ENCODE results near the gene CPM. TPM values are rescaled to one million over a fixed set of nuclear protein-coding genes. Genes with fewer than 3 reads are reported as not detected.

Gene CPM
- total RNA-seq, 4 donors from 2014 or later: 25.7 to 60.4 (median 43.2) TPM

DNA sequence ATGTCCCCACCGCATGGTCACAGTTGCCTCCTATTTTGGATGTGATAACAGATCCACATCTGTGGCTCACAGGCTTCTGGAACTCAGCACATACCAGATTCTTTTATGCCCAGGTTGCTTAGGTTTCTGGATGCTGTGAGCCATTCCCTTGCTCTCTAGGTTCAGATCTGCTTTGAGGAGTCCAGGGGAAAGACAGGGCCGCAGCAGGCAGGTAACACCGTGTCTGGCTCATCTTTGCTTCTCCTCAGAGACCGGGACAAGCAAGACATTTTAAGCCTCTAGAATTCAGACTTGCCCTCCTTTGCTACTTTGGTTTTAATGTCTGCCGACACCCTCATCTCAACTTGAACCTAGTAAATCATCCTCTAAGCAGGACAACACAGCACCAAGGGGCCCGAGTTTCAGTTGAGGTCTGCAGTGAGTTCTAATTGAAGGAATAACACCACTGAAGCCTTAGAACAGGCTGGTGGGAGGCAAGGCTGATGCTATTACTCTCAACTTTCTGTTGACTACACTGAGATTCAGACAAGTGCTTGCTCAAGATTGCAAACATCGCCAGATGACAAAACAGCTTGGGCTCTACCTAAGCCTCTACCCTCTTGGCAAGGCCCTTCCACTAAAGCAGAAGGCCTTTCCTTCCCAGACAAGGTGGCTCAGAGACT is 69.7 kb downstream of the CPM start:
- WGBS, 2 donors: 76 to 81% methylated on average over 7 of the region's 7 CpGs
- intact Hi-C loops (cut with DNase I): loop anchor here (5.0 to 10.0 kb wide), 2 partner anchors 209 to 292 kb away; no protein-coding TSS in a partner anchor

DNA sequence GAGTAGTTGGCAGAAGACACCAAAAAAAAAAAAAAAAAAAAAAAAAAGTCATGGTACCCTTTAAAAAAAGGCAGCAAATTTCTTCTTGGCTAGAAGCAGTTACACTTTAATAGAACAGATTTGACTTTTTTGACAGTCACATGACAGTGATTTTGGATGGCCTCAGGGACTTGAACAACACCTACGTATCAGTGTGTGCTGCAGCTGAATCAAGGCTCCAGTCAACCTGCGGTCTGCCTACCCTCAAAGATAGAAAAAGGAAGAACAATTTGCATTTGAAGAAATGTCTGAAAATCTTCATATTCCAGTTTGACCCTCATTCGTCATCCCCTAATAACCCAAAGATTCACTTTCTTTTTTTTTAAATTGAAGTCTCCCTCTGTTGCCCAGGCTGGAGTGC is 71.1 kb downstream of the CPM start:
- TF ChIP-seq, protein P1, sequence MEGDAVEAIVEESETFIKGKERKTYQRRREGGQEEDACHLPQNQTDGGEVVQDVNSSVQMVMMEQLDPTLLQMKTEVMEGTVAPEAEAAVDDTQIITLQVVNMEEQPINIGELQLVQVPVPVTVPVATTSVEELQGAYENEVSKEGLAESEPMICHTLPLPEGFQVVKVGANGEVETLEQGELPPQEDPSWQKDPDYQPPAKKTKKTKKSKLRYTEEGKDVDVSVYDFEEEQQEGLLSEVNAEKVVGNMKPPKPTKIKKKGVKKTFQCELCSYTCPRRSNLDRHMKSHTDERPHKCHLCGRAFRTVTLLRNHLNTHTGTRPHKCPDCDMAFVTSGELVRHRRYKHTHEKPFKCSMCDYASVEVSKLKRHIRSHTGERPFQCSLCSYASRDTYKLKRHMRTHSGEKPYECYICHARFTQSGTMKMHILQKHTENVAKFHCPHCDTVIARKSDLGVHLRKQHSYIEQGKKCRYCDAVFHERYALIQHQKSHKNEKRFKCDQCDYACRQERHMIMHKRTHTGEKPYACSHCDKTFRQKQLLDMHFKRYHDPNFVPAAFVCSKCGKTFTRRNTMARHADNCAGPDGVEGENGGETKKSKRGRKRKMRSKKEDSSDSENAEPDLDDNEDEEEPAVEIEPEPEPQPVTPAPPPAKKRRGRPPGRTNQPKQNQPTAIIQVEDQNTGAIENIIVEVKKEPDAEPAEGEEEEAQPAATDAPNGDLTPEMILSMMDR (IDR thresholded peaks at IDR 0.05): no peak
- TF ChIP-seq POLR2A (IDR thresholded peaks at IDR 0.05): no peak
- no peak overlapping the region for H3K4me3 ChIP-seq (replicated peaks in 1 of 3)
- H3K9me3 ChIP-seq: no peaks in the 10 kb centered on the region
- DNase-seq: no peak
- H3K4me1 ChIP-seq: no peaks in the 10 kb centered on the region
- no peaks in the 10 kb centered on the region for H3K27me3 ChIP-seq
- intact Hi-C loops (cut with DNase I): loop anchor here (5.0 to 10.0 kb wide), 2 partner anchors 210 to 293 kb away; no protein-coding TSS in a partner anchor
- 94 to 96% methylated on average over 3 of the region's 3 CpGs for WGBS, 2 donors
- H3K36me3 ChIP-seq: no peaks in the 10 kb centered on the region
- no peak overlapping the region for H3K27ac ChIP-seq

More for the DNA sequence above, 69.7 kb downstream of the CPM start:
- no peaks in the 10 kb centered on the region for H3K36me3 ChIP-seq
- TF ChIP-seq, protein P1 (IDR thresholded peaks at IDR 0.05): no peak
- no peak for TF ChIP-seq POLR2A (IDR thresholded peaks at IDR 0.05)
- no peak overlapping the region for H3K27ac ChIP-seq
- no peaks in the 10 kb centered on the region for H3K9me3 ChIP-seq
- no peak for DNase-seq
- no peaks in the 10 kb centered on the region for H3K27me3 ChIP-seq
- H3K4me3 ChIP-seq (replicated peaks in 1 of 3): no peak overlapping the region
- H3K4me1 ChIP-seq: peaks cover 0 to 3% of the 10 kb centered on the region in 2 donors

DNA sequence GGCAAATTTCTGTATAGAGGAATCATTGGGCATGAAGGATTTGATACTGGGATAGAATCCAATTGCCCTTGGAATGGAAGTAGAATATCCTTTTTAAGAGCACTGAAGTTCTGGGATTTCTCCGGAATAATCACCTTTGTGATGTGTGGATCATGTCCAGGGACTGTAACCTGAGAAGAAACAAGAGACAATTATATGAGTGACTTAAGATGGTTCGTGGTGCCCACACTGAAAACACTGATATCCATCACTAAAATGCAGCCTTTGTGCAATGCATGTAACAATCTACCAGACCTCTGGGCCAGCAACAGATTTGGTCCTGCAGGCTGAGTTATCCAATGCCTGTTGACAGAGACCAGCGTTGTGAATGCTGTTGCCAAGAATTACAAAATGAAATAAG is 76.5 kb downstream of the CPM start:
- Histone ChIP-seq H3K36me3 (no peaks in the 10 kb centered on the region), H3K9me3 (no peaks in the 10 kb centered on the region), H3K27ac (no peak overlapping the region), H3K4me1 (peaks cover 8 to 10% of the 10 kb centered on the region in 2 donors), H3K4me3 (replicated peaks in 1 of 3) (no peak overlapping the region), H3K27me3 (no peaks in the 10 kb centered on the region)
- no peak for TF ChIP-seq POLR2A (IDR thresholded peaks at IDR 0.05)
- TF ChIP-seq, protein P1 (IDR thresholded peaks at IDR 0.05): no peak
- DNase-seq: no peak
- WGBS, 2 donors: 24 to 34% methylated on average over 3 of the region's 3 CpGs
- intact Hi-C loops (cut with DNase I): no loop called here

DNA sequence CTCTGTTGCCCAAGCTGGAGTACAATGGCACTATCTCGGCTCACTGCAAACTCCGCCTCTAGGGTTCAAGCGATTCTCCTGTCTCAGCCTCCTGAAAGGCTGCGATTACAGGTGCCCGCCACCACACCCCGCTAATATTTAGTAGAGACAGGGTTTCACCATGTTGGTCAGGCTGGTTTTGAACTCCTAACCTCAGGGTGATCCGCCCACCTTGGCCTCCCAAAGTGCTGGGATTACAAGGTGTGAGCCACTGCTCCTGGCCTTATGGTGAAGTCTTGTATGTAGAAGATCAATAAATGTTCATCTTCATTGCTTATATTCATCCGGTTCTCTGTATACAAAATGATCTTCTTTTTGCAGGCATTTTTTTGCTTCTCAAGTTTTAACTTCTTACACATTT is 77.2 kb downstream of the CPM start:
- 95 to 96% methylated on average over 8 of the region's 8 CpGs for WGBS, 2 donors
- intact Hi-C loops (cut with DNase I): no loop called here
- TF ChIP-seq, protein P1 (IDR thresholded peaks at IDR 0.05): no peak
- no peak for TF ChIP-seq POLR2A (IDR thresholded peaks at IDR 0.05)
- no peaks in the 10 kb centered on the region for H3K27me3 ChIP-seq
- no peak overlapping the region for H3K4me3 ChIP-seq (replicated peaks in 1 of 3)
- H3K9me3 ChIP-seq: no peaks in the 10 kb centered on the region
- H3K36me3 ChIP-seq: no peaks in the 10 kb centered on the region
- no peak overlapping the region for H3K27ac ChIP-seq
- H3K4me1 ChIP-seq: peaks cover 8 to 10% of the 10 kb centered on the region in 2 donors
- DNase-seq: no peak

DNA sequence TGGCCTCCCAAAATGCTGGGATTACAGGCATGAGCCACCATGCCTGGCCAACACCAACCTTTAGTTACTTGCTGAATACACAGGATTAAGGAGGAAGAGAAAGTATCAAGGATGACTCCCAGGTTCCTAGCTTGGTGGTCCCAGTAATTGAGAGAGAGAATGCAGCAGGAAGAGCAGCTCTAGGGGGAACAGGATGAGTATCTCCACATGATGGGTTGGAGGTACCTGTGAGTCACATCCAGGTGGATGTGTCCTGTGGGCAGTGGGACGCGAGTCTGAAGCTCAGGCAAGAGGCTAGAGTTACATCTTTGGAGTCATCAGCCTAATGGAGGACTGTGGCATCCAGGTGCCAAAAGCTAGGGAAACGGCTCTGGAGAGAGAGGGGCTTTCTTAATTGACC is 77.9 kb downstream of the CPM start:
- H3K36me3 ChIP-seq: no peaks in the 10 kb centered on the region
- peaks cover 8 to 10% of the 10 kb centered on the region in 2 donors for H3K4me1 ChIP-seq
- no peak for DNase-seq
- intact Hi-C loops (cut with DNase I): no loop called here
- H3K4me3 ChIP-seq (replicated peaks in 1 of 3): no peak overlapping the region
- TF ChIP-seq, protein P1 (IDR thresholded peaks at IDR 0.05): no peak
- TF ChIP-seq POLR2A (IDR thresholded peaks at IDR 0.05): no peak
- WGBS, 2 donors: 83 to 98% methylated on average over 3 of the region's 3 CpGs
- H3K27ac ChIP-seq: no peak overlapping the region
- no peaks in the 10 kb centered on the region for H3K9me3 ChIP-seq
- no peaks in the 10 kb centered on the region for H3K27me3 ChIP-seq
